Measurements from ENCODE around the gene STARD3.
A peak's percentile ranks its signal among the peaks of the same experiment; 100 is the strongest.

The STARD3 gene

DNA sequence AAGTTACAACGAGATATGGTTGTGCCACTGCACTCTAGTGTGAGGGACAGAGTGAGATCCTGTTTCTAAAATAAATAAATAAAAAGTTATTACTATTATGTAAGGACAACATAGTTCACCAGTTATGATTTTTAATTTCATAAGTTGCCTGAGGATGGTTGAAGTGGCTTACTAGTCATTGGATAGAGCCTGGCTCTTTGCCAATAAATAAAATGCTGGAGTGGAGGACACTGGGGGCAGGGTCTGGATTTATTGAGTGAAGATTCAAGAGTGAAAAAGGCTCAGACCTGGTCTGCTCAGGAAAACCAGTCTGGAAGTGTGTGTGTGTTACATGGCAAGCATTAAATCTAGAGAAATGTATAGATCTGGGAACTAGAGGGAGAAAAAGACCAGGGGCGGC is 2.1 kb downstream of the STARD3 start:
- no peak for DNase-seq (ENCODE audit: low spot score)

DNA sequence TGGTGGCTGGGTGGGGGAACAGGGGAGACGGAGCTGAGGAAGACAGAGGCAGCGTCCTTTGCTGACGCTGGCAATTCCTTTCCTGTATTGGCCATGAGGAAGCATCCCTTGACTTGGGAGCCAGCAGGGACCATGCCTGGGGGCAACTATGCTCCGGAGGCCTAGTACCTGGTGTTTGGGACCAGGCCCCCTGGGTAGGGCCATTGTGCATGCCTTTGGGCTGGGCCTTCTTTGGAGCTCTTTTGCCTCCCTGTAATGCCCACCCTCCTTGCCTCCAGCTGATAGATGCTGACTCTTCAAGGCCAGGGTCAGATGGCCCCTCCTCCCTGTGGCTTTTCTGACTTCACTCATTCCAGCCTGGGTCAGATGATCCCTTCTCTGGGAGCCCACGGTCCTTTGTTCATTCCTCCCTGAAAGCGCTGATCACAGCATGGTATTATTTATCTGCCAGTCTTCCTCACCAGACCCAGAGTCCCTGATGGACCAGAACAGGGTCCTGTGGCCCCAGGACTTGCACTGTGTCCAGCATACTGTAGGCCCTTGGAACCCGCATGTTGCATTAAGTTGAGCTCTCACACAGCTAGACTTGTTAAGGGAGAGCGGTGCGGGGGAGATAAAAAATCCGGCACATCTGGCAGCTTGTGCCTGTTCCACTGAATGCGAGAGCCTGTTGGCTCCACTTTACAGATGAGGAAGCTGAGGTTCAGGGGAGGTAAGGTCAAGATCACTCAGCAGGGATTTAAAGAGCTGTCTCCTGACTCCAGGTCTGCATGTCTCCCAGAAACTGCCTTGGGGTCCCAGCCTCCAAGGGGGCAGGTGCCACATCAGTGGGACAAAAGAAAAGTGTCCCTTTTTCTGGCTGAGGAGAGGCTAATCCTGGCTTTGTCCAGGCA is 2.9 kb downstream of the STARD3 start:
- DNase-seq (ENCODE audit: low spot score): no peak

GRCh38 chr17:39640591-39641031 is 3.7 kb downstream of the STARD3 start:
- DNase-seq (ENCODE audit: low spot score): no peak

- DNase-seq (ENCODE audit: low spot score): no peak
Observed at GRCh38 chr17:39641097-39641496, 4.2 kb downstream of the STARD3 start.

DNA sequence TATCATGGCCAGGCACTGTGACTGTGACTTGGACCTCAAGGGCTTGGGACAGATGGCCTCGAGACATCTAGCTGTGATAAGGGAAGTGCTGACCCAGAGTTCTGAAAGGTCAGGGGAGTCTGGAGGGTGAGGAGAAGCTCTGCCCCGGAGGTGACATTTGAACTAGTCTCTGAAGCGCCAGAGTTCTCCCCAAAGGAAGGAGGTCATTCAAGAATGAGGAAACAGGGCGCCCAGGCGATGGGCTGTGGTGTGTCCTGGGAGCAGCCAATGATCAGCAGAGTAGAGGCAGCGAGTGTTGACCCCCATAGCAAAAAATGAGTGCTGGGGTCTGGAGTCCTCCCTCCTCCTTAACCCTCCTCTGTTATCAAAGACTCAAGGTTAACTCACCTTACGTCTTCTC is 4.9 kb downstream of the STARD3 start:
- no peak for DNase-seq (ENCODE audit: low spot score)

- DNase-seq (ENCODE audit: low spot score): no peak
Observed at GRCh38 chr17:39642291-39643074, 5.5 kb downstream of the STARD3 start.

DNA sequence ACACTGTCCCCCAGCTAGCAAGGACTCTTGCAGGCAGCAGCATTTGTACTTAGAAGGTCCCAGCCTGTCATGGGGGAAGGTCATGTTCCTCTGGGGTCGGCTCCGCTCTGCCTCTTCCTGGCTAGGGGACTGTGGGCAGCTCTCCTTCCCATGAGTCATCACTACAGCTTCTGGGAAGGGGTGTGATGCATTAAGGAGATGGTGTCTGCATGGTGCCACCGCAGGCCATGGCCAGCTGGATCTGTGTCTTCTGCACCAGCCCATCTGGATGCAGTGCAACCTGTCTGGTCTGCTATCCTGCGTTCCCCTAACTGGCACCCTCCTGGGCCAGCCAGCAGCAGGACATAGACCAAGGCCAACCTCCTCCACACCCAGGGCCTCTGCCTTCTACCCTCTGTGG is 6.3 kb downstream of the STARD3 start:
- DNase-seq (ENCODE audit: low spot score): no peak

DNA sequence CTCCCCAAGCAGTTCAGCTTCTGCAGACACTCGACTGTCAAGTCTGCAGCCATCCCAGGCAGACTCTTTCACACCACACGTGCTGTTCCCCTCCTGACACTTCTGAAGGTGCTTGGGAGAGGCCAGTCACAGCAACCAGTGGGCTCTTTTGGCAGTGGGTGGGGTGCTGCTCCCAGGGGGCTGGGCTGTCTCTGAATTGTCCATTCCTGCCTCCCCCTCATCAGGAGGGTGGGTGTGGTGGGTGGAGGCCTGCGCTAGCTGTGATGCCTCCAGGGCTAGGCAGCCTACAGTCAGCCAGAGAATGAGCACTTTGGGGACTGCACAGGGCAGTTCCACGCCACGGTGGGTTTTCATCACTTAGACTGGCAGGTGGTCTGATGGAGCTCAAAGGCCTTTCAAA is 10.3 kb downstream of the STARD3 start:
- DNase-seq (ENCODE audit: low spot score): no peak

DNA sequence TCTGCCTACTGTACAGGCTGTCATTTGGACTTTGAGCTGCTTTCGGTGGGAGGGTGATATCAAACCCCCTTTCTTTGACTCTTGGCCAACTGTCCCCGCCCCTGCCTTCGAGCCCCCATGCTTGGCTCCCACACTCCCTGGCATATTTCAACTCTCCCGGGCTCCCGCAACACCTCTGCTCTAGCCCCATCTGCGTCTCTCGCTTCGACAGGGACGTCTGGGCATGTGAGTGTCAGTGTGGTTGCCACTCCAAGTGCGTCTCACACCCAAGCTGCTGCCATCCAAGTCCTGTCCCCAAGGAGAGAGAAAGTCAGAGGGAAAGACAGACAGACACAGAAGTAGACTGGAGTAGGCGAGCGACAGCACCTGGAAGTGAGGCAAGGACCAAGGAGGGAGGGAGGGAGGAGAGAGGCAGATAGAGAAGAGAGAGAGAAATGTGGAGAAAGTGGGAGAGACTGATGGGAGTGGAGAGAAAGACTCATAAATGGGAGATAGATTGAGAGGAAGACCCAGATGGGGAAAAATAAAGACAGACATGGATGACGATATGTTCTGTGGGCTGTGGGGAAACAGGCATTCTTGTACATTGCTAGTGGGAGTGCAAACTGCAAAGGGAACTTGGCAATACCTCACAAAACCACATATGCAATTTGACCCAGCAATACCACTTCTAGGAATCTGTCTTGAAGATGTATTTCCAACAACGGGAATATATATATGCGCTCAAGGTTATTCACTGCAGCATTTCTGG is 11.8 kb downstream of the STARD3 start:
- DNase-seq (ENCODE audit: low spot score): no peak

DNA sequence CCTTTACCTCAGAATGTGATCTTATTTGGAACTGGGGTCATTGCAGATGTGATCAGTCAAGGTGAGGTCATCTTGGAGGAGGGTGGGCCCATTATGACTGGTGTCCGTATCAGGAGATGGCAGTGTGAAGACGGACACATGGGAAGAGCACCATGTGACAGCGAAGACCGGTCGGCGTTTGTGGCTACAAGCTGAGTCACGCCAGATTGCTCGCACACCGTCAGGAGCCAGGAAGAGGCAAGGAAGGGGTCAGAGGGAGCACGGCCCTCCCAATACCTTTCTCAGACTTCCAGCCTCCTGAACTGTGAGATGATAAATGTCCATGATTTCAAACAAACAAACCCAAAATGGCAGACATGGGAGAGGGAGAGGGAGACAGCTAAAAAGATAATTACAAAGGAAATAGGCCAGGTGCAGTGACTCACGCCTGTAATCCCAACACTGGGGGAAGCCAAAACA is 13.2 kb downstream of the STARD3 start:
- no peak for DNase-seq (ENCODE audit: low spot score)

DNA sequence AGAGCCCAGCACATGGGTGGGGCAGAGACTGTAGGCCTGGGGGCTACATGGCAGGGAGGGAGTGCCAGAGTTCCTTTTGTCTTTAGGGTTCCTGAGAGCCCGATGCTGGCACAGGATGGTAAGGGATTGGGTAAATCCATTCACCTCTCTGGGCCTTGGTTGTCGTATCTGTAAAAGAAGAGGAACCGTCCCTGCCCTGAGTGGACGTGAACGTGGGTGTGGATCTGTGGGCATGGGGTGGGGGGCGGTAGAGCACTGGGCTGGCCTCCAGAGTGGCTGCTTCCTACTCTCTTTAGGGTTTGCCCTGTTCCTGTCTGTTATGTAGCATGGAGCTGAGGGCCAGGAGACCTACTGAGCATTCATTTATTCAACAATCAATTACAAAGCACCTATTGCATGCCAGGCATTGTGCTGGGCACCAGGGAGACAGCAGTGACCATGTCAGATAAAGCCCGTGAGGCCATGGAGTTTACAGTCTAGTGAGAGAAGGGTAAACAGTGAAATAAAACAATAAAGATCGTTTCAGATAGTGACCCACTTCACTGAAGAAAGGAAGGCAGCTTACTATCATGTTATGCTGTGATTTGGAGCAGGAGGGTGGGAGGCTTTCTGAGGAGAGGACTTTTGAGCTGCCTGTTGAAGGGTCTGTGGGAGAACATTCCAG is 15.1 kb downstream of the STARD3 start:
- peak; percentile 31 for DNase-seq (ENCODE audit: low spot score)

GRCh38 chr17:39652587-39653315 is 15.8 kb downstream of the STARD3 start:
- DNase-seq (ENCODE audit: low spot score): peak; percentile 92

DNA sequence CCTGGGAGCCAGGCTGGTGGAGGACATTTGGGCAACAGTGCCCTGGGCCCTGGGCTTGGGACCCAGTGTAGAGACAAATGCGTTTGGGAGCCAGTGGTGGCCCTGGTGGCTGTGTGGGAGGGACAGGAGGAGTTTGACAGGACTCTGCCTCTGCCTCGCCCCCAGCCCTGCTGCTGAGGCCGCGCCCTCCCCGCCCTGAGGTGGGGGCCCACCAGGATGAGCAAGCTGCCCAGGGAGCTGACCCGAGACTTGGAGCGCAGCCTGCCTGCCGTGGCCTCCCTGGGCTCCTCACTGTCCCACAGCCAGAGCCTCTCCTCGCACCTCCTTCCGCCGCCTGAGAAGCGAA is 16.3 kb downstream of the STARD3 start:
- no peak for DNase-seq (ENCODE audit: low spot score)

- DNase-seq (ENCODE audit: low spot score): peak; percentile 81
Observed at GRCh38 chr17:39653662-39654331, 16.9 kb downstream of the STARD3 start.

DNA sequence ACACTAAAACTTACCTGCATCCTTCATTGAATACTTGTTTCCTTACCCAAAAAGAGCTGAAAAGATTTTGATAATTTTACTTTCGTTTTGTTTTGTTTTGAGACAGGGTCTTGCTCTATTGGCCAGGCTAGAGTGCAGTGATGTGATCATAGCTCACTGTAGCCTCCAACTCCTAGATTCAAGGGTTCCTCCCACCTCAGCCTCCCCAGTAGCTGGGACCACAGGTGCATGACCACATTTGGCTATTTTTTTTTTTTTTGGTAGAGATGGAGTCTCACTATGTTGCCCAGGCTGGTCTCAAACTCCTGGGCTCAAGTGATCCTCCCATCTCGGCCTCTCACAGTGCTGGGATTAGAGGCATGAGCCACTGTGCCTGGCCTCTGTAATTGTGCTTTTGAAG is 18.2 kb downstream of the STARD3 start:
- no peak for DNase-seq (ENCODE audit: low spot score)

DNA sequence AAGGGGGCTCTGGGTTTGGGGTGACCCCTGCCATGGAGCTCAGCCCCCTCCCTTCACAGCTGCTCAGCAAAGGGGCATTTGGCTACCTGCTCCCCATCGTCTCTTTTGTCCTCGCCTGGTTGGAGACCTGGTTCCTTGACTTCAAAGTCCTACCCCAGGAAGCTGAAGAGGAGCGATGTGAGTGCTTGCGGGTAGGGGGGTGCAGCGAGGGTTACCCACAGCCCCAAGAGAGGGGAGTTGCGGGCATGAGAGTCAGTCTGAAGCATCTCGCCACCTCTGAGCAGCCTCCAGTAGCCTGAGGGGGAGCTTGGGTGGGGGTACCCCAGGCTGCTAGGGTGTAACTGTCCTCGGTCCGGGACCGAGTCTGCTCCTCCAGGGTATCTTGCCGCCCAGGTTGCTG is 21.4 kb downstream of the STARD3 start:
- DNase-seq (ENCODE audit: low spot score): no peak

- DNase-seq (ENCODE audit: low spot score): no peak
Observed at GRCh38 chr17:39658760-39659159, 21.8 kb downstream of the STARD3 start.

GRCh38 chr17:39659279-39660010 is 22.5 kb downstream of the STARD3 start:
- DNase-seq (ENCODE audit: low spot score): peak; percentile 51

- no peak for DNase-seq (ENCODE audit: low spot score)
Observed at GRCh38 chr17:39660011-39660360, 23.0 kb downstream of the STARD3 start.
